ENCODE measurements around the gene PTDSS2. TPM values are rescaled to one million over a fixed set of nuclear protein-coding genes. Genes with fewer than 3 reads are reported as not detected.

Gene PTDSS2
- total and polyA plus RNA-seq, 2 donors (not counting 1 experiment from before 2014, with no cell fraction given) = 22.1 to 29.0 TPM

DNA sequence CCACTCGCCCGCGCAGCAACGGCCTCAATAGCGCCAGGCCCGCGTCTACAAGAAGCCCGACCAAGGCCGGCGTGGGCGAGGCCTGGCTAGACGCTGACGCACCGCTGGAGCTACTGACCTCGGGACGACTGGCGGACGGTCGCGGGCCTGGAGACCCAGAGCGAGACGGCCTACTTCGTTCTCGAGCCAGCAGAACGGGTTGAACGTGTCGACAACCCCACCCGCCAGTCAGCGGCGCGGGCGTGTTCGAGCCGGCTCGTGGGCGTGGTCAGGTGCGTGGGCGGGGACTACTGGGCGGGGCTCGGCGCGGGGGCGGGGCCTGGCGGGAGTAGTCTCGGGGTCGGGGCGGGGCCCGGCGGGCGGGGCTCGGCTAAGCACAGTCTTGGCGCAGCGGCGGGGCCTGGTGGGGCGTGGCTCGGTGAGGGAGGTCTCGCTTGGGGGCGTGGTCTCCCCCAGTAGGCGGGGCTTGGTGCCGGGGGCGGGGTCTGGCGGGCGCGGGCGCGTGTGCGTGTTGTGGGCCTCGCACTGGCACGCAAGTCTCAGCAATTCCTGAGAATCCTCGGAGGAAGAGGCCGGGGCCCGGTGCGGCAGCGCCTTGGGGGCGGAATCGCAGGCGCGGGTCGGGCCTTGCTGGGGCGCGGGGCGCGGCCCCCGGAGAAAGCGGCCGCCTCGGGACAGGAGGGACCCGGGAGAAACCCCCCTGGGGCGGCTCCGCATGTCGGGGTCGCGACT, 57.1 kb downstream of the PTDSS2 start, which contains the start of gene RNH1:
RNH1 (minus strand) TSS at position 248 of the 732 bp plus-strand sequence. CDS start 5,080 bp downstream, outside the sequence.
- peaks cover 0 to 2% (median 0%) of the 10 kb centered on the region in 3 donors for H3K9me3 ChIP-seq (ENCODE audit: control extremely low read depth in 1 of 3, control insufficient read depth in 2 of 3, insufficient read depth in 1 of 3, low read length in 2 of 3)
- intact Hi-C loops (cut with micrococcal nuclease) = loop anchor here (1.0 to 2.0 kb wide), 10 partner anchors 11 to 302 kb away; partner anchors contain the start of genes BET1L, LMNTD2, LRRC56 and PHRF1
- H3K4me1 ChIP-seq (ENCODE audit: control insufficient read depth in 2 of 2, insufficient read depth in 2 of 2, low read length in 2 of 2) = peaks cover 28 to 45% of the 10 kb centered on the region in 2 donors
- peak; percentile 96 for DNase-seq
- H3K79me2 ChIP-seq (ENCODE audit: control insufficient read depth, insufficient read depth, low read length) = peaks cover 39% of the 10 kb centered on the region
- H2AFZ ChIP-seq (ENCODE audit: insufficient read depth, low read depth, low read length, poor library complexity, severe bottlenecking) = peak within 1 kb of the TSS; percentile 71
- TF ChIP-seq CTCF (IDR thresholded peaks at IDR 0.05) (no peak), EZH2 (IDR thresholded peaks at IDR 0.05; ENCODE audit: borderline replicate concordance, insufficient read depth, low read depth, low read length, poor library complexity, severe bottlenecking) (no peak)
- peak within 1 kb of the TSS; percentile 100 for H3K27ac ChIP-seq (ENCODE audit: low read length in 2 of 2)
- ChIA-PET CTCF (interaction anchor here (1.0 to 2.1 kb wide), 3 partner anchors 11 to 270 kb away, joined by 3 to 10 read pairs (median 6); no protein-coding TSS in a partner anchor), POLR2A (interaction anchor here (0.7 to 1.6 kb wide), 7 partner anchors 29 to 216 kb away, joined by 3 to 26 read pairs (median 6); partner anchors contain the start of genes HRAS, LRRC56 and PTDSS2)
- ATAC-seq (ENCODE audit: low read depth) = peak; percentile 87
- peaks cover 26% of the 10 kb centered on the region for H4K20me1 ChIP-seq (ENCODE audit: control insufficient read depth, insufficient read depth, low read length, poor library complexity, severe bottlenecking)
- H3K4me3 Mint-ChIP-seq = peak within 1 kb of the TSS; percentile 99
- peaks cover 38% of the 10 kb centered on the region for H3K4me1 Mint-ChIP-seq
- H3K9me3 Mint-ChIP-seq (ENCODE audit: insufficient read depth) = no peaks in the 10 kb centered on the region
- H3K9ac ChIP-seq (ENCODE audit: low read length) = peak within 1 kb of the TSS; percentile 100
- peak within 1 kb of the TSS; percentile 38 to 100 (median 98) for H3K4me3 ChIP-seq (ENCODE audit: control extremely low read depth in 1 of 5, extremely low read depth in 1 of 5, insufficient read depth in 1 of 5, low read depth in 2 of 5, low read length in 4 of 5)
- H3K27me3 ChIP-seq (replicated peaks in 1 of 4; ENCODE audit: control extremely low read depth in 1 of 4, control insufficient read depth in 3 of 4, insufficient read depth in 4 of 4, low read length in 3 of 4) = peaks cover 0 to 10% (median 0%) of the 10 kb centered on the region in 4 experiments
- peaks cover 0 to 3% of the 10 kb centered on the region in 2 experiments for H3K36me3 ChIP-seq (replicated peaks in 1 of 2; ENCODE audit: control extremely low read depth in 1 of 2, control insufficient read depth in 1 of 2, extremely low read depth in 1 of 2, insufficient read depth in 2 of 2, low read length in 1 of 2)
- peak within 1 kb of the TSS; percentile 100 for H3K27ac Mint-ChIP-seq
- under 1% methylated on average over 84 of the region's 93 CpGs for WGBS (ENCODE audit: insufficient coverage)
- H3K4me2 ChIP-seq (replicated peaks; ENCODE audit: low read depth, low read length, poor library complexity, severe bottlenecking) = peak within 1 kb of the TSS; percentile 100
- no peaks in the 10 kb centered on the region for H3K27me3 Mint-ChIP-seq

Measured in B cell (primary cell).